RWPE1 (cell line): ENCODE measurements around the gene DUOXA1.
"Not testable (repeated sequence)": the region's sequence is repeated elsewhere in the genome, so short reads cannot be mapped to it uniquely, and the experiment has no call there.

Experiments
- CTCF ChIA-PET: fragments of 350-600 bp; sonication (Branson Sonifier 250); formaldehyde crosslinking; extraction: SDS; loops from one replicate; lab custom pipeline; 2021; lab: Yijun Ruan, JAX
- POLR2A ChIA-PET: fragments of 400-600 bp; formaldehyde crosslinking; extraction: SDS; loops from one replicate; lab custom pipeline; 2020; ENCODE audit warnings: antibody characterized with exemption; ENCODE audit not compliant: low non-redundant PET; lab: Yijun Ruan, JAX
- DNase-seq: peaks from one replicate; pipeline ENCODE4 v3.0.0; 2012; ENCODE audit warnings: low spot score
- H3K27ac ChIP-seq: fragments of 450-650 bp; 2 replicates; pipeline ENCODE4 v1.5.1; 2017
- CTCF ChIP-seq: fragments of 450-650 bp; conservative IDR thresholded peaks from 2 replicates; pipeline ENCODE4 v1.5.1; 2017; ENCODE audit warnings: low read depth, mild to moderate bottlenecking

Gene DUOXA1

GRCh38 chr15:45141386-45141785 lies 11.7 kb upstream of the DUOXA1 start:
- ChIA-PET CTCF (interaction anchor here (0.9 kb wide), 1 partner anchor 14 kb away, joined by 3 read pairs; no protein-coding TSS in a partner anchor), POLR2A (no interaction called here)
- no peak for DNase-seq
- no peak for TF ChIP-seq CTCF
- H3K27ac ChIP-seq, result no peak overlapping the region

DNA sequence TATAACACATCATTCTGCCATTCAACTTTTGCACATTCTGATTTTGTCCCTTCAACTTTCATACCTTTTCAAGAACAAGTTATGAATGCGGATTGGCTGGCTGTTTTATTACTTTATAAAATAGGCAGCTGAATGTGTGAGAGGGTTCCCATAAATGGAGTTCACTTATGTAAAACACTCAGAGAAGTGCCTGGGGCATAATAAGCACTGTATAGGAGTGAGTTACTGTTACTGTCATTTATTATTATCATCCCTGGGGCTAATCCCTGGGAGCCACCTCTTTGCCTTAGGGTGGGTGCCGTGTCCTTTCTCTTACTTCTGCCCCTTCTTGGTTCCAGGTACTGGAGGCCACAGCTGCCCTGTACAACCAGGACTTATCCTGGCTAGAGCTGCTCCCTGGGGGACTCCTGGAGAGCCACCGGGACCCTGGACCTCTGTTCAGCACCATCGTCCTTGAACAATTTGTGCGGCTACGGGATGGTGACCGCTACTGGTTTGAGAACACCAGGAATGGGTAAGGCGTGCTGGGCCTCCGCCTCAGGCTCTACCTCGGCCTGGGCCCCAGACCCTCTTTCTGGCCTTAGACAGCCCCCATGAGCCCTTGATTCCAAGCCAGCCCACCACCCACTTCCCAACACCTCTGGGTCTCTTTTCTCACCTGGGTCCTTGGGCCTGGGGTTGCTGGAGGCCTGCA lies 11.0 kb upstream of the DUOXA1 start:
- ChIA-PET CTCF (interaction anchor here (0.9 kb wide), 1 partner anchor 23 kb away, joined by 3 read pairs; no protein-coding TSS in a partner anchor), POLR2A (no interaction called here)
- TF ChIP-seq CTCF, result no peak

DNA sequence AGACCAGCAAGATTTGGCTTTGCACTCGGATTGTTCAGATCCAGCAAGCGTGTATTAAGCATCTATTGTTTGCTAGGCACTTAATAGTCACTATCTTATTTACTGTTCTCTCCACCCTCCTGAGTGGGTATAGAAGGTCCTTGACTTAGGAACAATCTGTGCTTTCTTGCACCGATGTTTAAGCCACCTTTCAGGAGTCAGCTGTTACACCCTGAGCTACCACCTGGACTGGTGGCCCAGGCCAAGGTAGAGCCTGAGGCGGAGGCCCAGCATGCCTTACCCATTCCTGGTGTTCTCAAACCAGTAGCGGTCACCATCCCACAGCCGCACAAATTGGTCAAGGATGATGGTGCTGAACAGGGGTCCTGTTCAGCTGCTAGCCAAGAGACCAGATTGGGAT lies 10.1 kb upstream of the DUOXA1 start:
- ChIA-PET POLR2A (no interaction called here), CTCF (interaction anchor here (0.7 to 0.9 kb wide), 2 partner anchors 22 to 222 kb away, joined by 3 read pairs; no protein-coding TSS in a partner anchor)
- no peak for TF ChIP-seq CTCF
- DNase-seq, result no peak
- H3K27ac ChIP-seq, result no peak overlapping the region

More for the DNA sequence above, 11.0 kb upstream of the DUOXA1 start:
- no peak overlapping the region for H3K27ac ChIP-seq
- DNase-seq, result no peak

DNA sequence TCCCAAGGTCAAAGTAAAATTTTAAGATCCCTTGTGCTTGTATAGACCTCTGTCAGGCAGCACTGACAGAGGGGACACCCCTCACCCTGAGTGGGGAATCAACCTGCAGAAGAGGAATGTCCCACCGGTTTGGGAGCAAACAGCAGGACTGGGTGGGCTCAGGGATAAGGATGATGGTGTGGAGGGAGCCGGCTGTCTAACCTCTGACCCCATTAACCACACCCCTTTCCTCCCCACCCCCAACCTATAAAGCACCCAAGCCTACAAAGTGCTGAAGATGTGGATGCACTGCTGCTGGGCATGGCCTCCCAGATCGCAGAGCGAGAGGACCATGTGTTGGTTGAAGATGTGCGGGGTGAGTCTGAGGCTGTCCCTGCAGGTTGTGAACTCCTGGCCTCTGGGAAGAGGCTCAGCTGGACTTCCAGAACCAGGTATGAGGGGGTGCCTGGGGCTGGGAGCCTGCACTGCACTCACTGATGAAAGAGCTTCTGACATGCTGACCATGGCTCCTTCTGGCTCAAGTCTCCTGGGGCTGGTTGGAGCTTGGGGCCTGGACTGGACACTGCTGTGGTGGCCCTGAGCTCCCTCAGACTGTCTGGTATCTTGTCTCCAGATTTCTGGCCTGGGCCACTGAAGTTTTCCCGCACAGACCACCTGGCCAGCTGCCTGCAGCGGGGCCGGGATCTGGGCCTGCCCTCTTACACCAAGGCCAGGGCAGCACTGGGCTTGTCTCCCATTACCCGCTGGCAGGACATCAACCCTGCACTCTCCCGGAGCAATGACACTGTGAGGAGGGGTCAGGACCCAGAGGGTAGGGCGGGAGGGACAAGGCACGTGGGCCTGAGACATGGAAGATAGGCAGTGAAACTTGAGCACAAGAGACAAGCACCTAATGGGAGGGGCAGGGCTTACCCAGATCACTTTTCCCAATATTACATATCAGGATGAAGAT lies 9.4 kb upstream of the DUOXA1 start:
- POLR2A ChIA-PET, result no interaction called here
- TF ChIP-seq CTCF, result no peak
- CTCF ChIA-PET, result no interaction called here
- DNase-seq, result no peak
- H3K27ac ChIP-seq, result peak overlapping the region; percentile 6; the same call in 1 of the 2 replicates

GRCh38 chr15:45137703-45138102 lies 8.0 kb upstream of the DUOXA1 start:
- ChIA-PET POLR2A (no interaction called here), CTCF (interaction anchor here (0.6 to 1.4 kb wide), 4 partner anchors 11 to 81 kb away, joined by 3 to 4 read pairs (median 3); no protein-coding TSS in a partner anchor)
- no peak overlapping the region for H3K27ac ChIP-seq
- no peak for TF ChIP-seq CTCF
- no peak for DNase-seq

DNA sequence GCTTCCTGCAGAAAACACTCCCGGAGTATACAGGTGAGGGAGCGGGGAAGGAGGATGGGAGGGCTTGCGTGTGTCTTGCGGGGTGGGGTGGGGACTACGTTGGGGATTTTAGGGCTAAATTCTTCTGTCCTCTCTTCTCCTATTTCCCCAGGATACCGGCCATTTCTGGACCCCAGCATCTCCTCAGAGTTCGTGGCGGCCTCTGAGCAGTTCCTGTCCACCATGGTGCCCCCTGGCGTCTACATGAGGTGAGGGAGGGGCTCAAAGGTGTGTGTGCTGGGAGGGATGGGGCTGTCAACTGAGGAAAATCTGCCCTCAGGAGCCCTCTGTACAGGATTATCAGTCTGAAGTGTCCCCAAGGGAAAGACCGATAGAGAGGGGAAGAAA lies 6.7 kb upstream of the DUOXA1 start:
- POLR2A ChIA-PET, result no interaction called here
- TF ChIP-seq CTCF, result no peak
- CTCF ChIA-PET, result interaction anchor here (0.6 to 0.7 kb wide), 2 partner anchors 40 to 292 kb away, joined by 3 read pairs; no protein-coding TSS in a partner anchor
- DNase-seq, result no peak
- H3K27ac ChIP-seq, result no peak overlapping the region

GRCh38 chr15:45135705-45136377 lies 6.2 kb upstream of the DUOXA1 start:
- CTCF ChIA-PET, result interaction anchor here (0.7 kb wide), 1 partner anchor 293 kb away, joined by 3 read pairs; no protein-coding TSS in a partner anchor

More at GRCh38 chr15:45135705-45136377, 6.2 kb upstream of the DUOXA1 start:
- DNase-seq, POLR2A ChIA-PET, H3K27ac ChIP-seq: not testable (repeated sequence)
